ENCODE results near the gene CDKAL1.
"Not testable (repeated sequence)": the region's sequence is repeated elsewhere in the genome, so short reads cannot be mapped to it uniquely, and the experiment has no call there.

Gene CDKAL1

GRCh38 chr6:20729086-20729485 lies 194.8 kb downstream of the CDKAL1 start:
- TF ChIP-seq CTCF (conservative IDR thresholded peaks at IDR 0.05; ENCODE audit: low read length) (no peak), EZH2phosphoT487 (IDR thresholded peaks at IDR 0.05; ENCODE audit: borderline replicate concordance) (no peak)
- H3K9me3 ChIP-seq (ENCODE audit: insufficient read depth, low read depth, low read length), result no peaks in the 10 kb centered on the region
- H3K36me3 ChIP-seq (ENCODE audit: insufficient read depth, low read length), result no peaks in the 10 kb centered on the region
- H3K27me3 ChIP-seq (ENCODE audit: insufficient read depth, low read length, poor library complexity, severe bottlenecking), result no peaks in the 10 kb centered on the region
- H3K79me2 ChIP-seq (ENCODE audit: insufficient read depth, low read length), result peaks cover 15% of the 10 kb centered on the region; the same call in 1 of the 2 replicates
- no peak overlapping the region for H2AFZ ChIP-seq (ENCODE audit: low read length)
- H3F3A ChIP-seq (ENCODE audit: low read depth), result no peaks in the 10 kb centered on the region
- no peak overlapping the region for H3K4me2 ChIP-seq (ENCODE audit: low read depth, low read length, poor library complexity, severe bottlenecking)
- no peaks in the 10 kb centered on the region for H4K20me1 ChIP-seq (ENCODE audit: insufficient read depth, low read length, poor library complexity, severe bottlenecking)
- H3K4me1 ChIP-seq (ENCODE audit: insufficient read depth, low read length, poor library complexity, severe bottlenecking), result peaks cover 33% of the 10 kb centered on the region
- no peaks in the 10 kb centered on the region for H3K9me2 ChIP-seq (replicated peaks; ENCODE audit: low read depth, low read length)
- no peak overlapping the region for H3K9ac ChIP-seq (ENCODE audit: low read depth, low read length, poor library complexity, severe bottlenecking)
- H3K4me3 ChIP-seq (ENCODE audit: low read length, poor library complexity, severe bottlenecking), result no peak overlapping the region

GRCh38 chr6:20732362-20732761 lies 198.1 kb downstream of the CDKAL1 start:
- H3K36me3 ChIP-seq (ENCODE audit: insufficient read depth, low read length); H3K4me2 ChIP-seq (ENCODE audit: low read depth, low read length, poor library complexity, severe bottlenecking); H3K4me3 ChIP-seq (ENCODE audit: low read length, poor library complexity, severe bottlenecking); H3K9me3 ChIP-seq (ENCODE audit: insufficient read depth, low read depth, low read length); H3K79me2 ChIP-seq (ENCODE audit: insufficient read depth, low read length); H3K9me2 ChIP-seq (replicated peaks; ENCODE audit: low read depth, low read length); H3F3A ChIP-seq (ENCODE audit: low read depth); H3K27me3 ChIP-seq (ENCODE audit: insufficient read depth, low read length, poor library complexity, severe bottlenecking); H2AFZ ChIP-seq (ENCODE audit: low read length); H4K20me1 ChIP-seq (ENCODE audit: insufficient read depth, low read length, poor library complexity, severe bottlenecking); H3K9ac ChIP-seq (ENCODE audit: low read depth, low read length, poor library complexity, severe bottlenecking): not testable (repeated sequence)
- peaks cover 23% of the 10 kb centered on the region for H3K4me1 ChIP-seq (ENCODE audit: insufficient read depth, low read length, poor library complexity, severe bottlenecking)

- Histone ChIP-seq H3K36me3 (ENCODE audit: insufficient read depth, low read length) (no peaks in the 10 kb centered on the region), H3K9me3 (ENCODE audit: insufficient read depth, low read depth, low read length) (no peaks in the 10 kb centered on the region), H4K20me1 (ENCODE audit: insufficient read depth, low read length, poor library complexity, severe bottlenecking) (no peaks in the 10 kb centered on the region), H2AFZ (ENCODE audit: low read length) (no peak overlapping the region), H3K27me3 (ENCODE audit: insufficient read depth, low read length, poor library complexity, severe bottlenecking) (no peaks in the 10 kb centered on the region), H3F3A (ENCODE audit: low read depth) (no peaks in the 10 kb centered on the region), H3K9ac (ENCODE audit: low read depth, low read length, poor library complexity, severe bottlenecking) (no peak overlapping the region), H3K79me2 (ENCODE audit: insufficient read depth, low read length) (peaks cover 9% of the 10 kb centered on the region; the same call in 1 of the 2 replicates), H3K9me2 (replicated peaks; ENCODE audit: low read depth, low read length) (no peaks in the 10 kb centered on the region), H3K4me1 (ENCODE audit: insufficient read depth, low read length, poor library complexity, severe bottlenecking) (peaks cover 22% of the 10 kb centered on the region), H3K4me3 (ENCODE audit: low read length, poor library complexity, severe bottlenecking) (no peak overlapping the region), H3K4me2 (ENCODE audit: low read depth, low read length, poor library complexity, severe bottlenecking) (no peak overlapping the region)
- TF ChIP-seq CTCF (conservative IDR thresholded peaks at IDR 0.05; ENCODE audit: low read length) (no peak), EZH2phosphoT487 (IDR thresholded peaks at IDR 0.05; ENCODE audit: borderline replicate concordance) (no peak)
These were observed 198.6 kb downstream of the CDKAL1 start for GRCh38 chr6:20732896-20733295.

GRCh38 chr6:20737912-20738311 lies 203.7 kb downstream of the CDKAL1 start:
- H3F3A ChIP-seq (ENCODE audit: low read depth), result no peaks in the 10 kb centered on the region
- no peak overlapping the region for H3K9ac ChIP-seq (ENCODE audit: low read depth, low read length, poor library complexity, severe bottlenecking)
- peaks cover 25% of the 10 kb centered on the region; the same call in 1 of the 2 replicates for H3K36me3 ChIP-seq (ENCODE audit: insufficient read depth, low read length)
- H3K9me3 ChIP-seq (ENCODE audit: insufficient read depth, low read depth, low read length), result peaks cover 6% of the 10 kb centered on the region; the same call in 1 of the 2 replicates
- no peaks in the 10 kb centered on the region for H3K9me2 ChIP-seq (replicated peaks; ENCODE audit: low read depth, low read length)
- peaks cover 6% of the 10 kb centered on the region for H3K4me1 ChIP-seq (ENCODE audit: insufficient read depth, low read length, poor library complexity, severe bottlenecking)
- TF ChIP-seq CTCF (conservative IDR thresholded peaks at IDR 0.05; ENCODE audit: low read length), result no peak
- TF ChIP-seq EZH2phosphoT487 (IDR thresholded peaks at IDR 0.05; ENCODE audit: borderline replicate concordance), result no peak
- H2AFZ ChIP-seq (ENCODE audit: low read length), result no peak overlapping the region
- no peaks in the 10 kb centered on the region for H3K27me3 ChIP-seq (ENCODE audit: insufficient read depth, low read length, poor library complexity, severe bottlenecking)
- H3K4me2 ChIP-seq (ENCODE audit: low read depth, low read length, poor library complexity, severe bottlenecking), result no peak overlapping the region
- no peak overlapping the region for H3K4me3 ChIP-seq (ENCODE audit: low read length, poor library complexity, severe bottlenecking)
- 0 out of 2 replicates have a peak, but pooled peaks cover 8% of the 10 kb centered on the region for H3K79me2 ChIP-seq (ENCODE audit: insufficient read depth, low read length)
- H4K20me1 ChIP-seq (ENCODE audit: insufficient read depth, low read length, poor library complexity, severe bottlenecking), result no peaks in the 10 kb centered on the region
